ENCODE measurements around the gene ULBP3.

The ULBP3 gene

GRCh38 chr6:150046943-150047342 lies 22.0 kb downstream of the ULBP3 start:
- no peak overlapping the region for H3K4me3 ChIP-seq (ENCODE audit: low read depth, low read length)
- no peak for TF ChIP-seq CTCF (IDR thresholded peaks at IDR 0.05; ENCODE audit: insufficient read depth, low read depth, low read length, missing control alignments)
- DNase-seq (ENCODE audit: low read depth) = no peak

- no peak for DNase-seq (ENCODE audit: low read depth)
- TF ChIP-seq CTCF (IDR thresholded peaks at IDR 0.05; ENCODE audit: insufficient read depth, low read depth, low read length, missing control alignments) = no peak
- H3K4me3 ChIP-seq (ENCODE audit: low read depth, low read length) = no peak overlapping the region
These were observed 24.2 kb downstream of the ULBP3 start for GRCh38 chr6:150044621-150045145.

- no peak for DNase-seq (ENCODE audit: low read depth)
- TF ChIP-seq CTCF (IDR thresholded peaks at IDR 0.05; ENCODE audit: insufficient read depth, low read depth, low read length, missing control alignments) = no peak
- no peak overlapping the region for H3K4me3 ChIP-seq (ENCODE audit: low read depth, low read length)
These were observed 25.2 kb downstream of the ULBP3 start for GRCh38 chr6:150043501-150044412.

GRCh38 chr6:150043096-150043495 lies 25.8 kb downstream of the ULBP3 start:
- DNase-seq (ENCODE audit: low read depth) = no peak
- no peak for TF ChIP-seq CTCF (IDR thresholded peaks at IDR 0.05; ENCODE audit: insufficient read depth, low read depth, low read length, missing control alignments)
- H3K4me3 ChIP-seq (ENCODE audit: low read depth, low read length) = no peak overlapping the region

- no peak for DNase-seq (ENCODE audit: low read depth)
- TF ChIP-seq CTCF (IDR thresholded peaks at IDR 0.05; ENCODE audit: insufficient read depth, low read depth, low read length, missing control alignments) = no peak
- no peak overlapping the region for H3K4me3 ChIP-seq (ENCODE audit: low read depth, low read length)
These were observed 30.5 kb downstream of the ULBP3 start for GRCh38 chr6:150038202-150039062.

- DNase-seq (ENCODE audit: low read depth) = no peak
- H3K4me3 ChIP-seq (ENCODE audit: low read depth, low read length) = no peak overlapping the region
- TF ChIP-seq CTCF (IDR thresholded peaks at IDR 0.05; ENCODE audit: insufficient read depth, low read depth, low read length, missing control alignments) = no peak
These were observed 31.3 kb downstream of the ULBP3 start for GRCh38 chr6:150037526-150038201.

All from GM12865 (cell line).